T-helper 2 cell treated with Interferon-gamma antibody and Interleukin-4, amounts not matched to agents 100 ng/mL and 5 ng/mL, for 36 hours (primary cell): ENCODE results near the gene CDIPT. TPM values are rescaled to one million over a fixed set of nuclear protein-coding genes. Genes with fewer than 3 reads are reported as not detected.

Experiments
- intact Hi-C: fragments of 100-400 bp; cut with micrococcal nuclease; formaldehyde crosslinking; loops from one replicate; pipeline ENCODE4 v1.15.1; 2023
- total RNA-seq: library from RNA; stranded (reverse); gene quantifications from 2 replicates; pipeline ENCODE4 v1.2.3, GENCODE V29; 2022

Gene CDIPT
- total RNA-seq, 1 donor from 2014 or later, result 61.4 TPM

- intact Hi-C loops, result no loop called here
Observed at GRCh38 chr16:29831490-29831889, 31.5 kb downstream of the CDIPT start.

DNA sequence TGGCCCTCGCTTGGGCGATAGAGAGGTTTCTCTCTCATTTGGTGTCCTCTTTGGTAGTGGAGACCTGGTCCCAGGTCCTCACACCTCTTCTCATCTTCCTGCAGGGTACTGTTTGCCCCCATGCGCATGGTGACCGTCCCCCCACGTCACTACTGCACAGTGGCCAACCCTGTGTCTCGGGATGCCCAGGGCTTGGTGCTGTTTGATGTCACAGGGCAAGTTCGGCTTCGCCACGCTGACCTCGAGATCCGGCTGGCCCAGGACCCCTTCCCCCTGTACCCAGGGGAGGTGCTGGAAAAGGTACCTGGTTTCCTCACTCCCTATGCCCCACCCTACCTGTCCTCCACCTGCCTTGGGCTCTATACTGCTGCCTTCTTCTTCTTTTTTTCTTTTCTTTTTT is 32.3 kb downstream of the CDIPT start:
- intact Hi-C loops, result no loop called here

DNA sequence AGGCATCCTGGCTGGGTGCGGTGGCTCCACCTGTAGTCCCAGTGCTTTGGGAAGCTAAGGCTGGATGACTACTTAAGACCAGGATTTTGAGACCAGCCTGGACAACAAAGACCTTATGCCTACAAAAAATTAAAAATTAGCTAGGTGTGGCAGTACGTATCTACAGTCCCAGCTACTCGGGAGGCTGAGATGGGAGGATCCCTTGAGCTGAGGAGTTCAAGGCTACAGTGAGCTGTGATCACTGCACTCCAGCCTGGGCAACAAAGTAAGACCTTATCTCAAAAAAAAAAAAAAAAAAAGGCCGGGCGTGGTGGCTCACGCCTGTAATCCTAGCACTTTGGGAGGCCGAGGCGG is 36.7 kb downstream of the CDIPT start:
- intact Hi-C loops, result no loop called here

- intact Hi-C loops, result no loop called here
Observed at GRCh38 chr16:29825145-29826044, 37.6 kb downstream of the CDIPT start.

DNA sequence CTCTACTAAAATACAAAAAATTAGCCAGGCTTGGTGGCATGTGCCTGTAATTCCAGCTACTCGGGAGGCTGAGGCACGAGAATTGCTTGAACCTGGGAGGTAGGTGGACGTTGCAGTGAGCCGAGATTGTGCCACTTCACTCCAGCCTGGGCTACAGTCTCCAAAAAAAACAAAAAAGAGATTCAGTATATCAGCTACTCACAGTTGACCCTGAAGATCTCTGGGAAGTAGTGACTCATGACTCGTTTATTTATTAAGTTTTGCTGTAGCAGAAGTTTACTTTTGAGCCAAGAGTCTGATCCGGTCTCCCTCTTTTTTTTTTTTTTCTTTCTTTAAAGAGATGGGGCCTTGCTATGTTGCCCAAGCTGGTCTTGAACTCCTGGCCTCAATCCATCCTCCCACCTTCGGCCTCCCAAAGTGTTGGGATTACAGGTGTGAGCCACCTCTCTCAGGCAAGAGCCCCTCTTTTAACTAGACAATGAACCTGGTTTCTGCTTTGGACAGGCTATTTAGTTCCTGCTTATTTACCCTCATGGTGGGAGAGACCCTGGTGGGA is 38.4 kb downstream of the CDIPT start:
- intact Hi-C loops, result no loop called here

DNA sequence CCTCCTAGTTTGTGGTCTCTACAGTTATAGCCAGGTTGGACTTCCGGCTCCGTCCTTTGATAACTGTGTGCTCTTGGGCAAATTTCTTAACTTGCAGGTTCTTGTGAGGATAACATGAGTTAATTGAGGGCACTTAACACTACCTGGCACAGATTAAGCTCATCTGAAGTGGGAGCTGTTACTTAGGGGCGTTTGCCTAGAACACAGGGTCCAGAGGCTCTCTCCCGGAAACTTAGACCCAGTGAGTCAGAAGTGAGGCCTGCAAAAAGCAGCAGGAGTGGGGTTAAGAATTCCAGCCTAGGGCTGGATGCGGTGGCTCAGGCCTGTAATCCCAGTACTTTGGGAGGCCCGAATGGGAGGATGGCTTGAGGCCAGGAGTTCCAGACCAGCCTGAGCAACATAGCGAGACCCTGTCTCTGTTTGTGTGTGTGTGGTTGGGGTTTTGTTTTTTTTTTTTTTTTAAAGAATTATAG is 41.3 kb downstream of the CDIPT start:
- intact Hi-C loops, result loop anchor here (2.0 kb wide), 1 partner anchor 17 kb away; no protein-coding TSS in a partner anchor

DNA sequence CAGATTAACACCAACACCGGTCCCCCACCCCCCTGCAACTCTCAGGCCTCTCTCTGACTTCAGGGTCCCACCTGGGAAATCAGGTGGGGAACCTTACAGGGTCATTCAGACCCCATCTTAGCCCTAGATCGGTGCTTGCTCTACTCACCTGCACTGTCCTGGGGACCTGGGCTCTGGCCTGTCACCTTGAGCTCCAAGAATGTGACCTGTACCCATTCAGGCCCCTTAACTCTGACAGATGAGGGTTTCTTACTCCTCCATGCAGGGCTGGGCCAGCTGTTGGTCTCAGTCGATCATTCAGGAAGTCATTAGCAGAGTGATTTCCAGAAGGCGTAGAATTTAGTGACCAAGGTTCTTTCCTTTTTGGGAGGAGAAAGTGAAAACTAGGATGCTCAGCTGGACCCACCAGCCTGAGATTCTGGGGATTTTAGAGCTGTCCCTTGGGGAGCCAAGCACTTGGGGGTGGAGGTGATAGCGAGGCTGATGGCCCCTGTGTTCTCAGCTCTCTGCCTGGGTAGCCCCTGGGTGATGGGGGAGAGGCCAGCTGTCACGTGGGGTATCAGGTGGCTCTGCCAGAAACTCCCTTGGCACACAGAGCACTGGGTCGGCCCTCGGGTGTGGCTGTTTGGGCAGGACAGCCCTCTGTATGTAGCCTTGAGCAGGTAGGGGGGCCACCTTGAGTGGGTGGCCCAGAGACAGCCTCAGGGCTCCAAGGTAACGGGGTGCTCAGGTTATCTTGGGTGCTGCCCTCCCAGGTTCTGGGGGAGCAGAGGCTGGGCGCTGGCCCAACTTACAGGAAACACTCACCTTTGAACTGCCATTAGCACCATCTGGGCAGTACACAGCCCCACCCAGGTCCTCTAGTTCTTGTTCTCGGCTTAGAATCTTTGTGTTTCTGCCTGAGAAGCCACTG is 42.0 kb downstream of the CDIPT start:
- intact Hi-C loops, result loop anchor here (2.0 kb wide), 1 partner anchor 16 kb away; no protein-coding TSS in a partner anchor

DNA sequence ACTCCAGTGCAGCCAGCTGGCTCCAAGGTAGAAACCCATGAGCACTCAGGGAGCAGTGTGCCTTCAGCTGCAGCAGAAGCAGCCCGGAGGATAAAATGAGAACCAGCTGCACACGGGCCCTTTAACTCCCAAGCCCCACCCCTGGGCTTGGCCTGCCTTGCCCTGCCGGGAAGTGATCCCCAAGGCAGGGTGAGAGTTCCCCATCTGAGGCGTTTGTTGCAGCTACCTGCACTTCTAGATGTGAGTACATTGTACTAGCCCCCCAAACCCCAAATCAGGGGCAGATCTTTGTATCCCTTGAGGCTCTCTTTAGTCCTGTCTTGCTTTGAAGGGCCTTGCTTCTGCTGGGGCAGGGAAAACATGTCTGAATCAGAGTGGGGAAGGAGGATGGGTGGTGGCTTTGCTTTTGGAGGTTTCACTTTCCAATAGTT is 42.7 kb downstream of the CDIPT start, which contains the start of gene MVP:
TSS of gene MVP (plus strand) at position 192 of the 431 bp plus-strand sequence. CDS start 10,088 bp downstream, outside the sequence.
- intact Hi-C loops, result loop anchor here (2.0 kb wide), 1 partner anchor 15 kb away; no protein-coding TSS in a partner anchor

DNA sequence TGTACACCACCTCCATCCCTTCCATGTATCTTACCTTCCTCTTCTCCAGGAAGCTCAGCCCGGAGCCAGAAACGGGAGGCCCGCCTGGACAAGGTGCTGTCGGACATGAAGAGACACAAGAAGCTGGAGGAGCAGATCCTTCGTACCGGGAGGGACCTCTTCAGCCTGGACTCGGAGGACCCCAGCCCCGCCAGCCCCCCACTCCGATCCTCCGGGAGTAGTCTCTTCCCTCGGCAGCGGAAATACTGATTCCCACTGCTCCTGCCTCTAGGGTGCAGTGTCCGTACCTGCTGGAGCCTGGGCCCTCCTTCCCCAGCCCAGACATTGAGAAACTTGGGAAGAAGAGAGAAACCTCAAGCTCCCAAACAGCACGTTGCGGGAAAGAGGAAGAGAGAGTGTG is 43.5 kb downstream of the CDIPT start:
- intact Hi-C loops, result loop anchor here (5.0 kb wide), 3 partner anchors 143 to 957 kb away; partner anchors contain the start of genes HIRIP3, INO80E, SH2B1 and TMEM219

DNA sequence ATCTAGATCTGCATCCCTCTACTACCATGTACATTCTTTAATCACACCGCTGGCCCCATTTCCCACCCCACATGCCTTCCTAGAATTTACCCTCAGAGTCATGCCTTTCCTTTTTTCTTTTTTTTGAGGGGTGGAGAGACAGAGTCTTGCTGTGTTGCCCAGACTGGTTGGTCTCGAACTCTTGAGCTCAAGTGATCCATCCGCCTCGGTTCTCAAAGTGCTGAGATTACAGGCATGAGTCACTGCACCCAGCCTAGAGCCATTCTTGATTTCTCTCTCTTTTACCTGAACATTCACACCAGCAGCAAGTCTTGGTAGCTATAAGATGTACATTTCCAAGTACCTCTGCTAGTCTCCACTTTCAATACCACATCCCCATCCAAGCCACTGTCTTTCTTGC is 44.9 kb downstream of the CDIPT start:
- intact Hi-C loops, result loop anchor here (5.0 kb wide), 3 partner anchors 144 to 956 kb away; partner anchors contain the start of genes HIRIP3, INO80E, SH2B1 and TMEM219

- intact Hi-C loops, result loop anchor here (1.0 to 5.0 kb wide), 6 partner anchors 12 to 955 kb away; partner anchors contain the start of genes CDIPT, HIRIP3, INO80E and KIF22
Observed at GRCh38 chr16:29816694-29817441, 46.2 kb downstream of the CDIPT start.

DNA sequence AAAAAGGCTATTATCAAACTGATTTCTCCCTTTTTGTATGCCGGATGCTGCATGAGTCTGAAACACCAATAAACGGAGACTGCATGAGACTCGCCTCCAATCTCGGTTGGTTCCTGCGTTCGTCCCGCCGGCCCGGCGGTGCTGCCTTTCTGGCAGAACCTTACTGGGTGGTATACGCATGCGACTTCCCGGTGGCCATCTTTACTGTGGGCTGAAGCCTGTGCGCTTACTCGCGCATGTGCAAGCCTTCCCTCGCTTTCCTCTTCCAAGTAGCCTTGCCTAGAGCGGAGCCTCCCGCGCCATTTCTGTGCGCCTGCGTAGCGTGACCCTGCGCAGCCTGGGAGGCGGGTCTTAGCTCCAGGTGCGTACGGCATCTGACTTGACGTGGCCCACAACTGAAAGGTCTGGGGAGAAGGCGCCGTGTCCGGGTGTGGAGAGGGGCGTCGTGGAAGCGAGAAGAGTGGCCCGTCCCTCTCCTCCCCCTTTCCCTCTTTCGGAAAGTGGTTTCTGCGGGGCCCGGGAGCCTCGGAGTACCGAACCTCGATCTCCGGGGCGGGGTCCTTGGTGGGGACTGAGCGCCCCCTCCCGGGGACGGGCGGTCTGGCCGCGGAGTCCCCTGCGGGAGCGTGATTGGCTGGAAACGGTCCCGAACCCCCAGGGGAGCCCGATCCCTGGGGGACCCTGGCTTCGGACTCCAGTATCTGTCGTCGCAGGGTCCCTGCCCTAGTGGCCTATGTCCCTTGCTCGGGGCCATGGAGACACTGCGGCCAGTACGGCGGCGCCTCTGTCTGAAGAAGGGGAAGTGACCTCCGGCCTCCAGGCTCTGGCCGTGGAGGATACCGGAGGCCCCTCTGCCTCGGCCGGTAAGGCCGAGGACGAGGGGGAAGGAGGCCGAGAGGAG is 47.0 kb downstream of the CDIPT start, which contains the start of gene PAGR1:
TSS of gene PAGR1 (plus strand) at position 360 of the 901 bp plus-strand sequence. CDS start at position 734, 374 bp downstream.
- intact Hi-C loops, result loop anchor here (1.0 to 5.0 kb wide), 7 partner anchors 11 to 954 kb away; partner anchors contain the start of genes CDIPT, HIRIP3, INO80E and KIF22

- intact Hi-C loops, result loop anchor here (2.0 to 5.0 kb wide), 4 partner anchors 30 to 953 kb away; partner anchors contain the start of genes HIRIP3, INO80E, SH2B1 and TMEM219
Observed at GRCh38 chr16:29815032-29815721, 47.8 kb downstream of the CDIPT start.

DNA sequence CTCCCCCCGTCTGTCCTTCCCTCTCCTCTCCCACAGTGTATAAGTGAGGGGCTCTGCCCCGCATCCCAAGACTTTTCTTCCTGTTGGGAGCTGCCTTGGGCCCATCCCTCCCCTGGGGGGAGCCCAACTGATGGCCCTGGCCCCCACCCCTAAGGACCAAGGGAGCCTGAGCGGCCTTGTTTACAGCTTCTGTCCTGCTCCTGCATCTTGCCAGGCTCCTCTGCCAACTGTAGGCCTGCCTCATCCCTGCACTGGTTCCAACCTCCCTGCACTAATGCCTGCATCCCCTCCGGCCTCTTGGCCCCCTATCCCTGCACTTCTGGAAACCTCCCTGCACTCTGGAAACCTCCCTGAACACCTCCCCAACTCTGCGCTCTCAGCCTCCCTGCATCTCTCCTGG is 48.4 kb downstream of the CDIPT start:
- intact Hi-C loops, result loop anchor here (2.0 kb wide), 1 partner anchor 30 kb away; no protein-coding TSS in a partner anchor

DNA sequence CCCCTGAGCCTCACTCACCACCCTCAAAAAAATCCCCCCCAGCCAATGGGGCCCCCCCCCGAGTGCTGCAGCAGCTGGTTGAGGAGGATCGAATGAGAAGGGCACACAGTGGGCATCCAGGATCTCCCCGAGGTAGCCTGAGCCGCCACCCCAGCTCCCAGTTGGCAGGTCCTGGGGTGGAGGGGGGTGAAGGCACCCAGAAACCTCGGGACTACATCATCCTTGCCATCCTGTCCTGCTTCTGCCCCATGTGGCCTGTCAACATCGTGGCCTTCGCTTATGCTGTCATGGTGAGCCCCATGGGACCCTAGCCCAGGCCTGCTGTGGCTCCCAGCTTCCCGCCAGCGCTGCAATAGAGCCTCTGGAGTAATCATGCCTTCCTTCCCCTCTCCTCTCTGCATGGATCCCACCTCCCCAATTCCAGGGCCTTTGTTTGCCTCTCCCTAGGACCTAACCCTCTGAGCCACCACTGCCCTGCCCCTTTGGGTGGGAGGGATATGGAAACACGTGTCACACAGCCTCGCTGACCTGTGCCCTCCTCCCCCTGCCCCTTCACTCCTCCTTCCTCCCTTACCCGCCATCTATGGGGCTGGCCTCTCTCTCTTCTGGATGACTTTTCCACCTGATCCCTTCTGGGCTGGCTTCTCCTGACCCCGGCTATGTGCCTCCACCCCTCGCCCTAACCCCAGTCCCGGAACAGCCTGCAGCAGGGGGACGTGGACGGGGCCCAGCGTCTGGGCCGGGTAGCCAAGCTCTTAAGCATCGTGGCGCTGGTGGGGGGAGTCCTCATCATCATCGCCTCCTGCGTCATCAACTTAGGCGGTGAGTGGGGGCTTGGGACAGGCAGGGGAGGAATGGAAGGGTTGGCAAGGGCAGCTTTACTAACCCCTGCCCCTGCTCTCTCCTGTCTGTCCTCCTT is 49.1 kb downstream of the CDIPT start:
- intact Hi-C loops, result loop anchor here (2.0 kb wide), 1 partner anchor 29 kb away; no protein-coding TSS in a partner anchor

DNA sequence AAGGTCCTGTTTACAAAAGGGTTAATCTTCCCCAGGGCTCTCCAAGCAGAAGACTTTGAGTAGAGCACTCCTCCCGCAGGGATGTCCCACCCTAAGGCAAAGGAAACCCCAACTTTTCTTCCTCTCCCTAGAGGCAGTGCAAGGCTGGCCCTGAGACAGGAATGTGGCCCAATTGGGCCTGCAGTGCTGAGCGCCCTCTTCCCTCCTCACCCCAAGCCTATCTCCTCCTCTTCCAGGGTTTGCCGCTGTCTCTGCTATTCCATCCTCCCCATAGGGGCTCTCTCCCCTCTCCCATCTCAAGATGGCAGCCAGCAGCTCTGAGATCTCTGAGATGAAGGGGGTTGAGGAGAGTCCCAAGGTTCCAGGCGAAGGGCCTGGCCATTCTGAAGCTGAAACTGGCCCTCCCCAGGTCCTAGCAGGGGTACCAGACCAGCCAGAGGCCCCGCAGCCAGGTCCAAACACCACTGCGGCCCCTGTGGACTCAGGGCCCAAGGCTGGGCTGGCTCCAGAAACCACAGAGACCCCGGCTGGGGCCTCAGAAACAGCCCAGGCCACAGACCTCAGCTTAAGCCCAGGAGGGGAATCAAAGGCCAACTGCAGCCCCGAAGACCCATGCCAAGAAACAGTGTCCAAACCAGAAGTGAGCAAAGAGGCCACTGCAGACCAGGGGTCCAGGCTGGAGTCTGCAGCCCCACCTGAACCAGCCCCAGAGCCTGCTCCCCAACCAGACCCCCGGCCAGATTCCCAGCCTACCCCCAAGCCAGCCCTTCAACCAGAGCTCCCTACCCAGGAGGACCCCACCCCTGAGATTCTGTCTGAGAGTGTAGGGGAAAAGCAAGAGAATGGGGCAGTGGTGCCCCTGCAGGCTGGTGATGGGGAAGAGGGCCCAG is 50.0 kb downstream of the CDIPT start:
- intact Hi-C loops, result no loop called here
